GM12878 (cell line): ENCODE measurements around the gene ZCWPW2. TPM values are rescaled to one million over a fixed set of nuclear protein-coding genes. Genes with fewer than 3 reads are reported as not detected.

ENCODE experiments used
- ATAC-seq: fragments of 200-7000 bp; cut with Tn5 transposase; 3 replicates; pipeline ENCODE4 v1.9.1; 2020; ENCODE audit warnings: mild to moderate bottlenecking, moderate library complexity
- BruUV-seq: library from RNA; stranded (reverse); fragments of 400-500 nt; replicated peaks from 2 replicates; lab custom pipeline; 2021; lab: Mats Ljungman, UMichigan
- CTCF ChIA-PET: fragments of 300-600 bp; sonication (Branson Sonifier 250); formaldehyde crosslinking; extraction: SDS; loops from one replicate; lab custom pipeline; 2021; ENCODE audit warnings: inconsistent platforms; lab: Yijun Ruan, JAX
- POLR2A ChIA-PET: fragments of 350-600 bp; formaldehyde crosslinking; extraction: SDS; loops from one replicate; lab custom pipeline; 2021; ENCODE audit warnings: inconsistent platforms; lab: Charles Lee
- RAD21 ChIA-PET: fragments of 300-600 bp; sonication (Branson Sonifier 250); formaldehyde crosslinking; loops from one replicate; lab custom pipeline; 2023; ENCODE audit warnings: antibody characterized with exemption; ENCODE audit not compliant: unreplicated experiment; lab: Charles Lee
- SMC1A ChIA-PET: fragments of 300-600 bp; sonication (Branson Sonifier 250); formaldehyde crosslinking; loops from one replicate; lab custom pipeline; 2023; ENCODE audit not compliant: unreplicated experiment, uncharacterized antibody; lab: Charles Lee
- DNase-seq: peaks from one replicate; pipeline ENCODE4 v3.0.0-alpha.2; 2011; ENCODE audit warnings: low read depth, low spot score
- FAIRE-seq: peaks from 3 replicates; lab custom pipeline; 2011; peaks lifted over from hg19 to GRCh38; lab: Jason Lieb, UNC
- H2AFZ ChIP-seq: 2 replicates; pipeline ENCODE4 v1.6.0; 2011; ENCODE audit warnings: low read depth, low read length, control low read depth; ENCODE audit not compliant: control insufficient read depth
- H3K27ac ChIP-seq: 2 replicates; pipeline ENCODE4 v1.5.1; 2011; ENCODE audit warnings: control low read depth; ENCODE audit not compliant: control insufficient read depth, insufficient read depth
- H3K27me3 ChIP-seq, 2 experiments: replicated peaks in 1 of 2; 2 replicates each; pipeline versions ENCODE4 v1.6.0 to v1.6.1; 2011; ENCODE audit warnings: low read length in 1 of 2; ENCODE audit not compliant: control insufficient read depth in 2 of 2, insufficient read depth in 2 of 2
- H3K36me3 ChIP-seq, 2 experiments: 2 replicates each; pipeline ENCODE4 v1.5.1; 2011; ENCODE audit warnings: low read length in 1 of 2; ENCODE audit not compliant: control insufficient read depth in 2 of 2, insufficient read depth in 2 of 2
- H3K4me1 ChIP-seq: 2 replicates; pipeline ENCODE4 v1.6.1; 2011; ENCODE audit warnings: mild to moderate bottlenecking, low read length, moderate library complexity, mixed read lengths; ENCODE audit not compliant: control insufficient read depth, insufficient read depth
- H3K4me2 ChIP-seq: 2 replicates; pipeline ENCODE4 v1.6.0; 2011; ENCODE audit warnings: control low read depth; ENCODE audit not compliant: control insufficient read depth, insufficient read depth
- H3K4me3 ChIP-seq: fragments of 200-600 bp; sonication (generic); 2 replicates; pipeline ENCODE4 v1.5.1; 2016
- H3K79me2 ChIP-seq: 2 replicates; pipeline ENCODE4 v1.6.0; 2011; ENCODE audit warnings: low read length; ENCODE audit not compliant: control insufficient read depth, insufficient read depth
- H3K9ac ChIP-seq: 2 replicates; pipeline ENCODE4 v1.8.0; 2011; ENCODE audit warnings: low read length, control low read depth, mixed read lengths; ENCODE audit not compliant: control insufficient read depth, insufficient read depth
- H3K9me3 ChIP-seq: replicated peaks from 3 replicates; pipeline ENCODE4 v1.5.1; 2011; ENCODE audit warnings: mild to moderate bottlenecking, low read length; ENCODE audit not compliant: control insufficient read depth, insufficient read depth
- H4K20me1 ChIP-seq: 2 replicates; pipeline ENCODE4 v1.6.0; 2011; ENCODE audit not compliant: control insufficient read depth, insufficient read depth
- ATF7 ChIP-seq: fragments of 450-650 bp; IDR thresholded peaks from 2 replicates; pipeline ENCODE4 v1.6.1; 2016; ENCODE audit warnings: low read depth, mild to moderate bottlenecking
- BMI1 ChIP-seq: fragments of 450-650 bp; IDR thresholded peaks from 2 replicates; pipeline ENCODE4 v1.6.1; 2016; ENCODE audit warnings: mild to moderate bottlenecking, moderate library complexity, borderline replicate concordance
- CBFB ChIP-seq: IDR thresholded peaks from 2 replicates; pipeline ENCODE4 v1.6.1; 2016; ENCODE audit warnings: antibody characterized with exemption, low read depth
- EED ChIP-seq: sonication (generic); IDR thresholded peaks from 2 replicates; pipeline ENCODE4 v1.6.1; 2016; ENCODE audit warnings: antibody characterized with exemption, low read depth
- FOXM1 ChIP-seq: IDR thresholded peaks from 2 replicates; pipeline ENCODE4 v1.6.1; 2012; ENCODE audit warnings: low read depth, mild to moderate bottlenecking, inconsistent platforms, low read length, moderate library complexity
- JUND ChIP-seq: IDR thresholded peaks from 2 replicates; pipeline ENCODE4 v1.6.1; 2012; ENCODE audit warnings: low read depth, mild to moderate bottlenecking, low read length, improper control_type of control experiment, moderate library complexity
- LARP7 ChIP-seq: fragments of 450-650 bp; IDR thresholded peaks from 2 replicates; pipeline ENCODE4 v1.6.1; 2017; ENCODE audit warnings: mild to moderate bottlenecking
- MTA2 ChIP-seq: fragments of 450-650 bp; IDR thresholded peaks from 2 replicates; pipeline ENCODE4 v1.6.1; 2016; ENCODE audit warnings: low read depth, mild to moderate bottlenecking, moderate library complexity
- MTA3 ChIP-seq: IDR thresholded peaks from 2 replicates; pipeline ENCODE4 v1.6.1; 2012; ENCODE audit warnings: low read length, inconsistent platforms, borderline replicate concordance
- NKRF ChIP-seq: fragments of 450-650 bp; conservative IDR thresholded peaks from 2 replicates; pipeline ENCODE4 v1.6.1; 2017; ENCODE audit warnings: mild to moderate bottlenecking, moderate library complexity
- NR2F1 ChIP-seq: fragments of 450-650 bp; conservative IDR thresholded peaks from 2 replicates; pipeline ENCODE4 v1.6.1; 2017; ENCODE audit warnings: mild to moderate bottlenecking
- SUZ12 ChIP-seq: fragments of 200-600 bp; sonication (generic); IDR thresholded peaks from one replicate; pipeline ENCODE4 v1.6.1; 2018; ENCODE audit warnings: antibody characterized with exemption, mild to moderate bottlenecking; ENCODE audit not compliant: unreplicated experiment
- TCF7 ChIP-seq: IDR thresholded peaks from 2 replicates; pipeline ENCODE4 v1.6.1; 2014; ENCODE audit warnings: antibody characterized with exemption, borderline replicate concordance
- ZBED1 ChIP-seq: IDR thresholded peaks from 2 replicates; pipeline ENCODE4 v1.6.1; 2016; ENCODE audit warnings: borderline replicate concordance
- ZNF207 ChIP-seq: fragments of 450-650 bp; IDR thresholded peaks from 2 replicates; pipeline ENCODE4 v1.6.1; 2014; ENCODE audit warnings: antibody characterized with exemption, mild to moderate bottlenecking, borderline replicate concordance
- ZNF384 ChIP-seq: IDR thresholded peaks from 2 replicates; pipeline ENCODE4 v1.6.1; 2012; ENCODE audit warnings: low read depth, mild to moderate bottlenecking, low read length, improper control_type of control experiment, borderline replicate concordance
- WGBS: methylation state at CpG from one replicate; pipeline ENCODE4 v1.1.6; 2016; ENCODE audit warnings: low lambda C conversion rate; ENCODE audit not compliant: insufficient replicate concordance, insufficient coverage; ENCODE audit errors: missing lambda C conversion rate; 5-methylcytosine and 5-hydroxymethylcytosine counted together
- in situ Hi-C: fragments of 300-500 bp; cut with MboI; formaldehyde crosslinking; loops from 9 replicates; pipeline ENCODE4 v1.14.3; 2018; ENCODE audit warnings: mixed read lengths
- intact Hi-C: fragments of 100-400 bp; cut with micrococcal nuclease; formaldehyde crosslinking; loops from one replicate; pipeline ENCODE4 v1.14.2; 2022; ENCODE audit not compliant: unreplicated experiment
- polyA plus RNA-seq, 11 experiments: library from polyadenylated mRNA; depleted of rRNA in 4 of 11; unstranded in 6 of 11; stranded (reverse) in 5 of 11; fragments of >200 nt; fragmentation: Nextera tagmentation in 4 of 11; fragmentation: Illumina TruSeq in 1 of 11; extraction: Ambion mirVana in 4 of 11; extraction: Trizol in 1 of 11; gene quantifications; 1 replicate in 1 of 11; 2 replicates in 10 of 11; pipeline versions ENCODE4 v1.2.1 to v1.2.3, GENCODE V29; 2011 to 2016; ENCODE audit warnings: inconsistent platforms in 2 of 11, missing spikeins in 2 of 11, low read depth in 1 of 11
- total RNA-seq, 4 experiments: library from RNA; depleted of rRNA in 3 of 4; stranded (reverse); fragments of >200 nt in 3 of 4; fragmentation: Illumina TruSeq in 1 of 4; extraction: Trizol in 1 of 4; gene quantifications; 2 replicates each; pipeline versions ENCODE4 v1.2.1 to v1.2.3, GENCODE V29; 2013 to 2021

The ZCWPW2 gene
- total and polyA plus RNA-seq, 10 of the 15 experiments (the other 5 are each of a cell fraction or from before 2014, with no cell fraction given): 0.09 to 0.38 (median 0.22) TPM; not detected in 3

GRCh38 chr3:28320981-28321380 is 27.5 kb upstream of the ZCWPW2 start (continued):
- TF ChIP-seq ZBED1 (no peak), EED (no peak), JUND (no peak)

GRCh38 chr3:28322464-28322863 is 26.1 kb upstream of the ZCWPW2 start:
- BruUV-seq: no TSS peak
- H3K36me3 ChIP-seq: peaks cover 0 to 12% of the 10 kb centered on the region in 2 experiments; a peak in 2 of 4 replicates
- H4K20me1 ChIP-seq: no peaks in the 10 kb centered on the region
- FAIRE-seq (no peak), ATAC-seq (no peak), DNase-seq (no peak)
- no peak overlapping the region for H3K4me2 ChIP-seq
- H3K79me2 ChIP-seq: no peaks in the 10 kb centered on the region
- POLR2A ChIA-PET: interaction anchor here (0.6 to 1.0 kb wide), 2 partner anchors 70 to 77 kb away, joined by 4 to 5 read pairs; no protein-coding TSS in a partner anchor
- no peaks in the 10 kb centered on the region for H3K4me1 ChIP-seq
- intact Hi-C loops (no loop called here), in situ Hi-C loops (no loop called here)
- H3K27me3 ChIP-seq: no peaks in the 10 kb centered on the region
- no peak overlapping the region for H3K4me3 ChIP-seq
- SMC1A ChIA-PET: interaction anchor here (0.7 to 7.9 kb wide), 16 partner anchors 10 to 787 kb away, joined by 3 to 54 read pairs (median 6); partner anchors contain the start of gene EOMES
- RAD21 ChIA-PET: interaction anchor here (1.0 to 2.7 kb wide), 10 partner anchors 12 to 611 kb away, joined by 3 to 21 read pairs (median 4); partner anchors contain the start of gene EOMES
- no peak for TF ChIP-seq ATF7
- TF ChIP-seq NKRF: no peak
- no peak for TF ChIP-seq LARP7
- TF ChIP-seq NR2F1: no peak
- TF ChIP-seq ZNF384: no peak
- TF ChIP-seq MTA2: no peak
- no peak for TF ChIP-seq ZNF207
- TF ChIP-seq MTA3: no peak
- no peak for TF ChIP-seq FOXM1
- TF ChIP-seq TCF7: no peak
- no peak for TF ChIP-seq BMI1
- no peak for TF ChIP-seq SUZ12
- no peak for TF ChIP-seq CBFB
- no peak overlapping the region; the same call in 1 of the 2 replicates for H3K9ac ChIP-seq
- WGBS: 100% methylated on average over 1 of the region's 1 CpG
- H2AFZ ChIP-seq: no peak overlapping the region
- H3K9me3 ChIP-seq: no peaks in the 10 kb centered on the region
- CTCF ChIA-PET: interaction anchor here (0.6 to 2.9 kb wide), 13 partner anchors 10 to 1154 kb away, joined by 3 to 9 read pairs (median 4); partner anchors contain the start of gene EOMES
- H3K27ac ChIP-seq: no peak overlapping the region
